SK-N-SH (cell line): Measurements from ENCODE around the gene ANKFN1.

Experiments used
- CTCF ChIP-seq: fragments of 200-600 bp; sonication (generic); IDR thresholded peaks from 2 replicates; pipeline ENCODE4 v1.6.1; 2017; ENCODE audit warnings: antibody characterized with exemption, mild to moderate bottlenecking, moderate library complexity
- EZH2phosphoT487 ChIP-seq: fragments of 200-600 bp; sonication (generic); IDR thresholded peaks from 2 replicates; pipeline ENCODE4 v1.6.1; 2017; ENCODE audit warnings: low read depth, mixed run types, mild to moderate bottlenecking, antibody characterized with exemption, moderate library complexity, borderline replicate concordance
- GATA2 ChIP-seq: sonication (generic); formaldehyde crosslinking; IDR thresholded peaks from 2 replicates; pipeline ENCODE4 v1.5.0; 2020; ENCODE audit warnings: mild to moderate bottlenecking, missing genetic modification reagents
- MAX ChIP-seq: IDR thresholded peaks from 2 replicates; pipeline ENCODE4 v1.4.0; 2012; ENCODE audit warnings: low read depth
- MEF2A ChIP-seq: IDR thresholded peaks from 2 replicates; pipeline ENCODE4 v1.4.0; 2012; ENCODE audit warnings: low read depth, borderline replicate concordance
- REST ChIP-seq: IDR thresholded peaks from 2 replicates; pipeline ENCODE4 v1.6.1; 2012; ENCODE audit warnings: mild to moderate bottlenecking, low read depth, low read length, moderate library complexity
- TCF12 ChIP-seq: IDR thresholded peaks from 2 replicates; pipeline ENCODE4 v1.4.0; 2012
- USF1 ChIP-seq: IDR thresholded peaks from 2 replicates; pipeline ENCODE4 v1.4.0; 2012; ENCODE audit warnings: low read depth, borderline replicate concordance

GRCh38 chr17:56497132-56497531 is 343.9 kb downstream of the ANKFN1 start:
- TF ChIP-seq GATA2 (CRISPR knock-in tag) (no peak), CTCF (no peak), USF1 (no peak), REST (no peak), EZH2phosphoT487 (no peak), MAX (no peak), MEF2A (no peak), TCF12 (no peak)
